Keratinocyte (primary cell): Measurements from ENCODE around the gene PDGFB.

Experiments
- EZH2 ChIP-seq: IDR thresholded peaks from one replicate; pipeline ENCODE4 v1.6.1; 2012; ENCODE audit warnings: inconsistent platforms, mild to moderate bottlenecking, low read length, moderate library complexity
- TF ChIP-seq, protein P1 (sequence below), 3 experiments: IDR thresholded peaks in 1 of 3; conservative IDR thresholded peaks in 1 of 3; optimal IDR thresholded peaks in 1 of 3; 2 replicates in 2 of 3; 3 replicates in 1 of 3; pipeline versions ENCODE3 to v1.5.1; 2011; ENCODE audit warnings: low read length in 3 of 3, mild to moderate bottlenecking in 3 of 3, moderate library complexity in 2 of 3, control low read depth in 1 of 3, inconsistent platforms in 1 of 3; ENCODE audit not compliant: insufficient read depth in 2 of 3; ENCODE audit errors: extremely low read depth in 1 of 3

DNA sequence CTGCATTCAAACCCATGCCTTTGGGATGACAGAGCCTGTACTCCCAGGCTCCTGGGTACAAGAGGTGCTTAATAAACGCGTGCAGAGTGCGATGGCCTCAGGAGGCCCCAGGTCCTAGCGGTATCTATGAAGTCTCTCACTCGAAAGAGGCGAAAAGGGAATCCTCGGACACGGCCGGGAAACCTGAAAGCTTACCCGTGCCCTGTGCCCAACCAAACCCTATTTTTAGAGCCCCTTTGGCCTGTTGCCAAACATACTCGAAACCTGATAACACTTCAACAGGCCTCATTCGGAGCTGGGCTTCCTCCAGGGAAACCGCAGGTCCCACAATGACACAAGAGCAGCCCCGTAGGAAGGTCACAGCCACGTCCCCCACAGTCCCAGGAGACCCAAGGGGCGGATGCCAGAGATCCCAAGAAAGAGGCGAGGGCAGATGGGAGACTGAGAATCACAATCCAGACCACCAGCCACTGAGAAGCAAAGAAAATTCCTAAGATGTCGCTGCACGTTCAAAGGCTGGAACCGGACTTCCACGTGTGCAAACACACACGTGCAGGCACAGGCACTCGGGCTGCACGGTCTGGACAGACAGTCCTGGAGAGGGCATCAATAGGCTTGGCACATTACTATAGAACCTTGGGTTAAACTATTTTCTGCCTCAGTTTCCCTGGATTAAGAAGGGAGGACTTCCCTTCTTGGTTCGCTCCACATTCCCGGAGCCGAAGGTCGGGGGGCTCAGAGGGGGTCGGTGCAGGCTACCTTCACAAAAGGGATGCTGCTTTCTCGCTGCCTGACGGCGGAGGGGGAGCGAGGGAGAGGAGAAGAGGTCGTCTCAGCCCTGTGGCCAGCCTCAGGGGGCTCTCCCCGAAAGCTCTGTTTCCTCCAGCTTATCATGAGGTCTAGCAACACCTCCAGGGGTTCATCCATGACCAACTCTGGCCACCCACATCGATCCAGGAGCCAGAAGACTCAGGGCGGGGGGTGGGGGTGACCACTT lies 8.2 kb downstream of the PDGFB start:
- TF ChIP-seq EZH2, result no peak
- TF ChIP-seq, protein P1, sequence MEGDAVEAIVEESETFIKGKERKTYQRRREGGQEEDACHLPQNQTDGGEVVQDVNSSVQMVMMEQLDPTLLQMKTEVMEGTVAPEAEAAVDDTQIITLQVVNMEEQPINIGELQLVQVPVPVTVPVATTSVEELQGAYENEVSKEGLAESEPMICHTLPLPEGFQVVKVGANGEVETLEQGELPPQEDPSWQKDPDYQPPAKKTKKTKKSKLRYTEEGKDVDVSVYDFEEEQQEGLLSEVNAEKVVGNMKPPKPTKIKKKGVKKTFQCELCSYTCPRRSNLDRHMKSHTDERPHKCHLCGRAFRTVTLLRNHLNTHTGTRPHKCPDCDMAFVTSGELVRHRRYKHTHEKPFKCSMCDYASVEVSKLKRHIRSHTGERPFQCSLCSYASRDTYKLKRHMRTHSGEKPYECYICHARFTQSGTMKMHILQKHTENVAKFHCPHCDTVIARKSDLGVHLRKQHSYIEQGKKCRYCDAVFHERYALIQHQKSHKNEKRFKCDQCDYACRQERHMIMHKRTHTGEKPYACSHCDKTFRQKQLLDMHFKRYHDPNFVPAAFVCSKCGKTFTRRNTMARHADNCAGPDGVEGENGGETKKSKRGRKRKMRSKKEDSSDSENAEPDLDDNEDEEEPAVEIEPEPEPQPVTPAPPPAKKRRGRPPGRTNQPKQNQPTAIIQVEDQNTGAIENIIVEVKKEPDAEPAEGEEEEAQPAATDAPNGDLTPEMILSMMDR (optimal IDR thresholded peaks at IDR 0.05 in 1 of 3, IDR thresholded peaks at IDR 0.05 in 1 of 3, conservative IDR thresholded peaks at IDR 0.05 in 1 of 3; ENCODE audit: extremely low read depth in 1 of 3, insufficient read depth in 2 of 3, low read length in 3 of 3), result no peak
